BE2C (cell line): Measurements from ENCODE around the gene PSMA2.

Experiments
- DNase-seq: peaks from one replicate; pipeline ENCODE4 v3.0.0-alpha.2; 2020
- H3K27me3 ChIP-seq: fragments of 250-450 bp; sonication (Bioruptor Pico); 2 replicates; pipeline ENCODE4 v1.5.1; 2020; ENCODE audit warnings: mild to moderate bottlenecking
- H3K36me3 ChIP-seq: fragments of 250-450 bp; sonication (Bioruptor Pico); 2 replicates; pipeline ENCODE4 v1.5.1; 2020; ENCODE audit warnings: mild to moderate bottlenecking
- H3K4me1 ChIP-seq: fragments of 250-450 bp; sonication (Bioruptor Pico); 2 replicates; pipeline ENCODE4 v1.5.1; 2020
- H3K4me3 ChIP-seq: 2 replicates; pipeline ENCODE4 v1.5.1; 2011; ENCODE audit warnings: low read depth, low read length
- H3K9me3 ChIP-seq: fragments of 250-450 bp; sonication (Bioruptor Pico); 2 replicates; pipeline ENCODE4 v1.5.1; 2020
- TF ChIP-seq, protein P1 (sequence below): IDR thresholded peaks from 2 replicates; pipeline ENCODE4 v1.5.1; 2012; ENCODE audit warnings: mild to moderate bottlenecking, low read depth, low read length

The PSMA2 gene

DNA sequence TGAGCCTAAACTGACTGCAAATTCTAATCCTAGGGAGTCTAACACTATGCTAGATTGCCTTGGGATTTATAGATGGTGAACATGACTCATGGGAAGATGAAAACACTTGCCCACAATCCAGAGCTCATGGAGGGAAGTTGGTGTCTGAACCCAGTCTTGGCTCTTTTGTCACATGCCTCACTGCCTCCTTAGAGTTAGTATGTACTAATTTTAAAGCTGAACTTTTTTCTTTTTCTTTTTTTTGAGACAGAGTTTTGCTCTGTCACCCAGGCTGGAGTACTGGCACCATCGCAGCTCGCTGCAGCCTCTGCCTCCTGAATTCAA, 14.6 kb upstream of the PSMA2 start:
- no peak overlapping the region for H3K4me3 ChIP-seq
- no peaks in the 10 kb centered on the region for H3K36me3 ChIP-seq
- H3K27me3 ChIP-seq: no peaks in the 10 kb centered on the region
- no peak for DNase-seq
- TF ChIP-seq, protein P1, sequence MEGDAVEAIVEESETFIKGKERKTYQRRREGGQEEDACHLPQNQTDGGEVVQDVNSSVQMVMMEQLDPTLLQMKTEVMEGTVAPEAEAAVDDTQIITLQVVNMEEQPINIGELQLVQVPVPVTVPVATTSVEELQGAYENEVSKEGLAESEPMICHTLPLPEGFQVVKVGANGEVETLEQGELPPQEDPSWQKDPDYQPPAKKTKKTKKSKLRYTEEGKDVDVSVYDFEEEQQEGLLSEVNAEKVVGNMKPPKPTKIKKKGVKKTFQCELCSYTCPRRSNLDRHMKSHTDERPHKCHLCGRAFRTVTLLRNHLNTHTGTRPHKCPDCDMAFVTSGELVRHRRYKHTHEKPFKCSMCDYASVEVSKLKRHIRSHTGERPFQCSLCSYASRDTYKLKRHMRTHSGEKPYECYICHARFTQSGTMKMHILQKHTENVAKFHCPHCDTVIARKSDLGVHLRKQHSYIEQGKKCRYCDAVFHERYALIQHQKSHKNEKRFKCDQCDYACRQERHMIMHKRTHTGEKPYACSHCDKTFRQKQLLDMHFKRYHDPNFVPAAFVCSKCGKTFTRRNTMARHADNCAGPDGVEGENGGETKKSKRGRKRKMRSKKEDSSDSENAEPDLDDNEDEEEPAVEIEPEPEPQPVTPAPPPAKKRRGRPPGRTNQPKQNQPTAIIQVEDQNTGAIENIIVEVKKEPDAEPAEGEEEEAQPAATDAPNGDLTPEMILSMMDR: no peak
- H3K9me3 ChIP-seq: no peaks in the 10 kb centered on the region; the same call in 1 of the 2 replicates
- H3K4me1 ChIP-seq: no peaks in the 10 kb centered on the region

DNA sequence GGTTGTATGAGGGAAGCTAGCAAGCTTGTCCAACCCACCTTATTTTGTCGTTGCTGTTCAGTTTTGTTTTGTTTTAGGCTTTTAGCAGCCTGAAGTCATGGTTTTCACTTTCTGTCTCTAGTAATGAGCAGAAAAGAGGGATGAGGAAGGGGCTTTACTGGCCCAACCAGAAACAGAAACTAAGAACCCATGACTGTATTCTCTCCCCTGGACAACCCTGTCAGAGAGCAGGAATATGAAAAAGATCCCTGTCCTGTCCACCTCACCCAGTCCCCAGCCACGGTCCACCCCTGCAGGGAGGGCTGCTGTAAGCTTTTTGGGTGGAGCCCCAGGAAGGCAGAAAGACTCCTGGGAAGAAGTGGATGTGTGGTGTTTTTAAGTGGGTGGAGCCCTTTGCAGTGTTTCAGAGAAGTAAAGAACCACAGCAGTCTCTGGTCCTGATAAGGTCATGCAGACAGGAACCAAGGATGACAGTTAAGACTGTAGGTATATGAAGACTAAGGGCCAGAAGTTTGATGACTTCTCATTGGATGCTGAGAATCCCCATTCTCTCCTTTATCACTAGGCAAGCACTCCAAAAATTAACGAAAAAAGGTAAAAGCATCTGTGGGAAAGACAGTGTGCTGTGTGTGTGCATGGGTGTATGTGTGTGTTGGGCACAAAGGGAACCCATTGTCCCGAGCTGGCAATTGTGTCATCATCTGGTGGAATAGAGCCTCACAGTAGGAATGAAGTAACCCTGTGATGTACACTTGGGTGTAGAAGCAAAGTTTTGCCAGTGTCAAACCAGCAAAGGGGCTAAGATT, 14.1 kb upstream of the PSMA2 start:
- DNase-seq: no peak
- Histone ChIP-seq H3K9me3 (no peaks in the 10 kb centered on the region; the same call in 1 of the 2 replicates), H3K27me3 (no peaks in the 10 kb centered on the region), H3K4me3 (no peak overlapping the region), H3K36me3 (no peaks in the 10 kb centered on the region), H3K4me1 (no peaks in the 10 kb centered on the region)
- TF ChIP-seq, protein P1: no peak

DNA sequence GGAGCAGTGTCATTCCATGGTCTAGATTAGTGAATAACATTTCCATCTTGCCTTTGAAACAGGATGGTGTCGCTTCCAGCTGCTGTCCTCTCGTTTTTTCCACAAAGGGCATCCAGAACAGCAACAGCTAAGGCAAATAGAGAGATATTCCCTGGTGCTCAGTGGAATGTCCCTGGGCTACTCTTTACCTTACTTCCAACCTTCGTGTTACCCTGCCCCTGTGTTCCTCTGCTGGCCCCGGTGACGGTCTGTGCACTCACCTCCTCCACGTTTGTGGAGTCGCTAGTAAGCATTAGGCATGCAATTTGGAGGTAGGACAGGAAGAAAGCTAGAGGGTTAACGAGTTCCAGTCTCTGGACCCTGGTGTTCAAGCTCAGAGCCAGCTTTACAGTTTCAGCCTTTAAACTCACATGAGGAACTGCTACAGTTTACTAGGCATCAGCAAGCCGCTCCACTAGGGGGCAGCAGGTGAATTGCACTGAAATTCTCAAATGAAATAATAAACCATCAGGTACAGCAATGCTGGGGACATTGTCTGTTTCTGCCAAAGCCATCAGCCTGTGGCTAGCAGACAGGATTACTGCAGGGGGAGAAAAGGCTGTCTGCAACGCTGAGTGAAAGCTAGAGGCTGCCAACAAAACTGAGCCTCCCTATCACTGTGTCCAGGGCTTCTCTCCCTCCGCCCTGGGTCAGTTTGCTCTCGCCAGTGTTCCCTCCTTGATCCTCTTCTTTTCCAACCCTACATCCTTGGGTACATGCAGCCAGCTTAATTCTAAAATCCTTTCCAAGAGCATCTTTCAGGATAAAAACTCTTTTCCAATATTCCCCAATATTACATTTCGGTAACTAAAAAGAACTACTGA, 9.2 kb upstream of the PSMA2 start:
- H3K36me3 ChIP-seq: peaks cover 22% of the 10 kb centered on the region
- H3K4me1 ChIP-seq: no peaks in the 10 kb centered on the region; the same call in 1 of the 2 replicates
- no peaks in the 10 kb centered on the region for H3K27me3 ChIP-seq
- H3K4me3 ChIP-seq: no peak overlapping the region
- H3K9me3 ChIP-seq: no peaks in the 10 kb centered on the region
- TF ChIP-seq, protein P1: peak; percentile 95
- DNase-seq: peak; percentile 84

DNA sequence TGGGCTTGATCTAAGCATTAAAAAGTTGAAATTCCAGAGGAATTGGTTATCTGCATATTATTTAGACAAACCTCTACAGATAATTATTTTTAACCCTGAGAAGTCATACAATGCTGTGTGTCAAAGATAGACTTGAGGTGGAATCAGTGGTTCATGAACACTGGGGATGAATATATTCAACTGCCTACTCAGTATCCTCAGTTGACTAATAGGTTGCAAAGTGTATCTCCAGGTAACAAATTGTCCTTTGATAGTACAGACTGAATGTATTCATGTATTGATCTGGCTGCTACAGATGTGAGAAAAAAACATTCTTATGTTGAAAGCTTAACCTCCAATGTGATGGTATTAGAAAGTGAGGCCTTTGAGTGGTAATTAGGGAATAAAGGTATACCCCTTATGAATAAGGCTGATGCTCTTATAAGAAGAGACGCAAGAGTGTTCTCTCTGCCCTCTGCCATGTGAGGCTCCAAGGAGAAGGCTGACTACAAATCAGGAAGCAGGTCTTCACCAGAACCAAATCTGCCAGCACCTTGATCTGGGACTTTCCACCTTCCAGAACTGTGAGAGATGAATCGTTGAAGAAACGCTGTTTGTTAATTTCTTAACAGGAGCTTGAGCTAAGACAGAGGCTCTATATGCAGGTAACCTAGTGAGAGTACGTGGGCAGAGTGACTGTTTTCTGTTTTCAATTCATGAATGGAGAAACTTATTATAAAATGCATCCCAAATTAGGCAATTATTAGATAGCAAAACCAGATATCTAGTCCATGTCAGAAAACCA, 7.7 kb upstream of the PSMA2 start:
- TF ChIP-seq, protein P1: no peak
- H3K36me3 ChIP-seq: peaks cover 37% of the 10 kb centered on the region
- H3K27me3 ChIP-seq: no peaks in the 10 kb centered on the region

DNA sequence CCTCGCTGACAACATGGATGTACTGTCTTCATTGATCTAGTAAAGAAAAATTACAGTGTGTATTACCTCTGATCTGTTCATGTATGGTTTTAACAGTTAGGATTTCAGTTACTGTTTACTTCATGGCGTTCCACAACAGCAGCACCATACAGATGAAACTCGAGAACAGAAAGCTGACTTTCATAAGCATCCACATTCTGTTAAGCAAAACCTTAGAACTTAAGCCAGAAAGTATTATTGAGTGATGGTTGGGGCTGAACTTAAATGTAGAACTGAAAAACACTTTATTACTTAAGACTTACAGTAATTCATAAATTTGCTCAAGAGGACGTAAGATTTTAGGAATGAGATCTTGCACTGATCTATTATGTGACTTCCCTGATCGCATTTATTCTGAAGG, 3.9 kb upstream of the PSMA2 start:
- Histone ChIP-seq H3K36me3 (peaks cover 37% of the 10 kb centered on the region), H3K4me1 (no peaks in the 10 kb centered on the region; the same call in 1 of the 2 replicates), H3K27me3 (no peaks in the 10 kb centered on the region), H3K4me3 (no peak overlapping the region), H3K9me3 (no peaks in the 10 kb centered on the region)
- TF ChIP-seq, protein P1: no peak
- no peak for DNase-seq

More for the DNA sequence above, 7.7 kb upstream of the PSMA2 start:
- Histone ChIP-seq H3K4me3 (no peak overlapping the region), H3K9me3 (no peaks in the 10 kb centered on the region), H3K4me1 (no peaks in the 10 kb centered on the region; the same call in 1 of the 2 replicates)
- no peak for DNase-seq
